GM19099 (cell line): ENCODE data around the gene SLC35B2.
A peak's percentile ranks its signal among the peaks of the same experiment; 100 is the strongest.

Source experiments
- POLR2A ChIP-seq: IDR thresholded peaks from 3 replicates; pipeline ENCODE4 v1.6.1; 2011; ENCODE audit warnings: low read depth; ENCODE audit not compliant: insufficient read length; ENCODE audit errors: extremely low read depth

SLC35B2 gene

DNA sequence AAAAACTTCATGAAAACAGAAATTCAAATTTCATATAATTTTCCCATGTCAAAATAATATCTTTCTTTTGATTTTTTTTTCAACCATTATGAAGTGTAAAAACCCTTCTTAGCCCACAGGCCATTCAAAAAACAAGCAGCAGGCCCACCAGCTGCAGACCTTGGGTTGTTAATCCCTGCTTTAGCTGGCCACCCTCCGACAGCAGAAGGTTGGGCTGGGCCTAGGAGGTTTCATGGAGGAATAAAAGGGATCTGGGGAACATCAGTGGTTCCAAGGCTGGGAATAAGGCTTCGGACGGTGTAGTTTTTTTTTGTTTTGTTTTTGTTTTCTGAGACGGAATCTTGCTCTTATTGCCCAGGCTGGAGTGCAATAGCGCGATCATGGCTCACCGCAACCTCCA is 14.0 kb downstream of the SLC35B2 start:
- TF ChIP-seq POLR2A: no peak

DNA sequence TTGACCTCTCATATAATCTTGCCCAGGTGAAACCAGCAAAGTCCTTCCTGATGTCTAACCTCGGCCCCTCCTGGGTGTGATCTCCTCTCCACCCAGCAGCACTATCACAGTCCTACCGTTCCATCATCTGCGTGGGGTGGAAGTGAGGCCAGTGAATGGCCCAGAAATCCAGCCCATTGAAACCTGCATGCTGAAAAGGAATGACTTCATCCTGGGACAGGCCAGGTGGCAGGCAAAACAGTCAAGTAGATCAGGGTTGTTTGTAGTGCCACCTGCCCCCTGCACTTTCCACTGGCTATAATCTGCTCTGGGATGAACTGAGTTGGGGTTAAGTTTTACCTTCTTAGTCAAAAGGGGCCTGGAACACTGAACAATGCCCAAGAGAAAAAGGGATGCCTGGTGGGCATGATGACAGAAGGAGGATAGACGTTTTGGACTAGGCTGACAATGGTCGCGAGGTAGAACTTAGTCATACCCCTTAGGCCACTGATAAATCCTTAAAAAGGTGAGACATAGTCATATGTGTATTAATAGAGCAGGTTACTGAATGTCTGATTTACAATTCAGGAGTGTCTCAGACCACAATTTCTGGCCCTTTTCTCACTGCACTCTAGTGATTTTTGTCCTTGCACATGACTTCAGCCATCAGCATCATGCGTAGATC is 18.5 kb downstream of the SLC35B2 start:
- no peak for TF ChIP-seq POLR2A

DNA sequence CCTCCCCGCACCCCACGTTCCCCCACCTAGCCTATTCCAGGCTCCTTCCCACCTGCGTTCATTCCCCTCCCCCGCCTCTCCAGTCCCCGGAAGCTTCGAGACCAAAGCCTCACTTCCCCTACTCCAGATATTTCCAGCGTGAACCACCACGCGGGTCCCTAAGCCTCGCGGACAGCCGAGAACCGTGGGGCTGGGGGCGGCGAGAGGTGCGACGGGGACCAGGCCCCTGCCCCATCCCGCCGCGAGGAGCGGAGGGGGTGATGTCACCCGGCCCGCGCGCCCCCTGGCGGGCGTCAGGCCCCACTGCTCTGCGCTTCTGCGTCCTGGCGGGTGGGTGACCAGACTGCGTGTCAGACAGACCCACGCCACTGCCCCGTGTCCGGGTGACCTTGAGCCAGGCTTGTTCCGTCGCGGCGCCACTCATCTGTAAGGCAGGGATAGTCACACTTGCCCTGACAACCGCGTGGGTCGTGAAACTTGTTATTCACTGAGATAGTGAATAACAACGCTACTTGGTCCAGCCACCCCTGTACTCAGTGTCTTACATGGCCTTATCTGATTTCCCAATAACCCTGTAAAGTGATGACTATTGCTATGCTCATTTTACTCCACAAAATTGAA is 19.4 kb downstream of the SLC35B2 start:
- TF ChIP-seq POLR2A: no peak

DNA sequence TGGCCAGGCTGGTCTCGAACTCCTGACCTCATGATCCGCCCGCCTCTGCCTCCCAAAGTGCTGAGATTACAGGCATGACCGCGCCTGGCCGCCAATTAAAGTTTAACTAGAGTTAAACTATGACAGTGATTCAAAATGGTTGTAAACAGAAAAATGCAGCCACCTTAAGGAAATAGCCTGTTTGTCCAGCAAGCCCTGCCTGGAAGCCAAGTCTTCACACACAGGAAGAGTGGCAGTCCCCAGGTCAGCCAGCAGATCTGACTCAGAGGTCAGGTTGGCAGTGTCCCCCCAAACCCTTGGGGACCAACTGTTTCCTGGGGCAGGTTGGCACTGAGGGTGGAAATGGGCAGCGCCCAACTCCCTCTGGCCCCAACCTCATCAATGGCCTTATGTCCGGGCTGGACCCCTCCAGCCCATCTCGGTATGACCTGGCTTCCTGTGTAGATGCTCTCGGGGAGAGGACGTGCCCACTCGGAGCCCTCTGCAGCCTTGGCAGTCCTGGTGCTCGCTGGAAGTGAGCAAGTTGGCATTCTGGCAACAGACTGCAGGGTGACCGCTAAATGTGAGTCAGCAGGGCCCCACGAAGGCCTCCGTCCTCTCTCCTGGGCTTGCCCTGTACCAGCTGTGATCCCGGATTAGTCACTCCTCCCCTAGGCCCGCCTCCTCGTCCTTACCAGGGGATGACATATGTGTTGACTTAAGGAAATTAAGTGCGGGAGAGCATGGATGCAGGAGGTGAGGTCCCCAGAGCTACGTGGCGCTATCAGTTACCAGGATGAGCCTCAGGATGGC is 20.1 kb downstream of the SLC35B2 start:
- TF ChIP-seq POLR2A: peak; percentile 13

DNA sequence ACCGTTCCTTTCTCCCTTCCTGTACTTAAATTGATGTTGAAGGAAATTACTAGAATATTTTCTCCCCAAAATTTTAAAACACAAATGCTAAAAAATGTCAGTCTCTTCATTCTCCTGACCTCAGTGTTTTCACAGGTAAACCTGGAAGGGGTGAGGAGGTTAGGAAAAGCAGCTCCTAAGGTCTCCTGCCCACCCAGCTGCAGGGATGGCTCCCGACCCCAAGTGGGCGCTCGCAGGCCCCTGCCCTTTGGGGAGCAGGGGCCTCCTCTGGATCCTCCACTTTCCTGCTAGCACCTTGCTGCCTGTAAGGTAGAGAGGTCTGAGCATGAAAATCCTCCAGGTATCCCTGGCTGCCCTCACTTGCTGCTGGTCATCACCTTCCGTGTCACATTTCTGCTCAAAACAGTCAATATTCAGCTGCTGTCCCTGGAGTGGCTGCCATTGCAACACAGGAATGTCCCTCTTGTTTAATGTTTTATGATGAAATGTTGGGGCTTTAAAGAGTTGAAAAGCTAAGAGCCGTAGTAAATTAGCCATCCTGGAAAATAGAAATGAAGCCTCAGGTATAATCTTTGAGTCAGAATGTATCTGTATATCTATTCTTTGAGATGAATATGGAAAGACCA is 21.3 kb downstream of the SLC35B2 start:
- TF ChIP-seq POLR2A: no peak

DNA sequence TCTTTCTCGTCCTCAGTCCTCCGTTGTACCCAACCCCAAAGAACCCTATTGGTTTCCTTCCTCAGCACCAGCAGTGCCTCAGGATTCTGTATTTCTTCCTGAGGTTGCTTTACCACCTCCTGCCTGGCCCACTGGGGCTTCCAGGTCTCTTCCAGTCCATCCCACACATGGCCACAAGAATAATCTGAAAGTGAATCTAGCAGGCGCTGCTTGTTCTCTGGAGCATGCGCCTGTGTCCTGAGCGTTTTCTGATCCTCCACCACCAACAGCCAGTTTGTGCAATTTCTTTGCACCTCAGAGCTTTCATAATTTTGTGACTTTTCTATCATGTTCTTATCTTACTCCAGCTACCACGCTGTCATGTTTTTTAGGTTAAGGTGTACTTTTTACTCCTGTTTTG is 22.1 kb downstream of the SLC35B2 start:
- no peak for TF ChIP-seq POLR2A

DNA sequence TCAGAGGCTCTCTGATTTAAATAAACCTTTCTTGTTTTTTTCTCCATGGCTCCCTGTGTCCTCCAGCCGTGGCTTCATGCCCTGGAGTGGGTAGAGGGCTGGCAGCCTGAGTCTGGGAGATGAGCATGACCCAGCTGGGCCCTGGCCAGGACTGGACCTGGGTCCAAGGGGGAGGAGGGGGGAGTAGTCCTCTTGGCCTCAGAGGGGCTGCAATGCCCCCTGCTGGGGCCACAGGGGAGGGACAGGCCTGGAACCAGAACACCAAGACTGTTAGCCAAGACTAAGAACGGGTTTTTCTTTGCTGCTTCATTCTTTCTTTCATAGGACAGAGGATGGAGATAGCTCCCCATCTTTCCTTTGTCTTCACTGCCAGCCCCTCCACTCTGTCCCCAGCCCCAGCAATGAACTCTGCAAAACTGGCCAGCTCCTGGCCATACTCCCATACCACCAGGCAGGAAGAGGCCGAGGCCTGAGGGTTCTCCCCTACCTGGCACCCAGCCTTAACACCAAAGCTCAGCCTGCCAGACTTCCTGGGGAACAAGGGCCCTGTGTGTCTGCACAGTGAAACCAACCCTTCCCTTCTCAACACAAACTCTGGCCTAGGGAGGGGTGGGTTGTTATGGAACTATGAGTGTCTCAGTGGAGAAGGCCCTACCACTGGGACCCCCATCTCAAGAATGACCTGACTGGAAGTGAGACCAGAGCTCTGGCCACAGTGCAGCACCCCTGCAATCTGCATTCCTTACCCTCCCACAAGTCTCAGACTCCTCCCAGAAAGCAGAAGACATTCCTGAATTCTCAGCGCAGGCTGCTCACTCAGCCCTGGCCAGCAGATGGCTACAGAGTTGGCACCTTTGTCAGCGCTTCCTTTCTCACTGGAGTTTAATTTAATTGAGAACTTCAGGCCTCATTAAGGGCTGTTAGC is 23.0 kb downstream of the SLC35B2 start:
- no peak for TF ChIP-seq POLR2A

DNA sequence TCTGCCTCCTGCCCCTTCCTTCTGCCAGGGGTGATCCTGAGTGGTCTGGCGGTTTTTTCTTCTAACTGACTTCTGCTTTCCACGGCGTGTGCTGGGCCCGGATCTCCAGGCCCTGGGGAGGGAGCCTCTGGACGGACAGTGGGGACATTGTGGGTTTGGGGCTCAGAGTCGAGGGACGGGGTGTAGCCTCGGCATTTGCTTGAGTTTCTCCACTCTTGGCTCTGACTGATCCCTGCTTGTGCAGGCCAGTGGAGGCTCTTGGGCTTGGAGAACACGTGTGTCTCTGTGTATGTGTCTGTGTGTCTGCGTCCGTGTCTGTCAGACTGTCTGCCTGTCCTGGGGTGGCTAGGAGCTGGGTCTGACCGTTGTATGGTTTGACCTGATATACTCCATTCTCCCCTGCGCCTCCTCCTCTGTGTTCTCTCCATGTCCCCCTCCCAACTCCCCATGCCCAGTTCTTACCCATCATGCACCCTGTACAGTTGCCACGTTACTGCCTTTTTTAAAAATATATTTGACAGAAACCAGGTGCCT is 23.7 kb downstream of the SLC35B2 start:
- TF ChIP-seq POLR2A: no peak

DNA sequence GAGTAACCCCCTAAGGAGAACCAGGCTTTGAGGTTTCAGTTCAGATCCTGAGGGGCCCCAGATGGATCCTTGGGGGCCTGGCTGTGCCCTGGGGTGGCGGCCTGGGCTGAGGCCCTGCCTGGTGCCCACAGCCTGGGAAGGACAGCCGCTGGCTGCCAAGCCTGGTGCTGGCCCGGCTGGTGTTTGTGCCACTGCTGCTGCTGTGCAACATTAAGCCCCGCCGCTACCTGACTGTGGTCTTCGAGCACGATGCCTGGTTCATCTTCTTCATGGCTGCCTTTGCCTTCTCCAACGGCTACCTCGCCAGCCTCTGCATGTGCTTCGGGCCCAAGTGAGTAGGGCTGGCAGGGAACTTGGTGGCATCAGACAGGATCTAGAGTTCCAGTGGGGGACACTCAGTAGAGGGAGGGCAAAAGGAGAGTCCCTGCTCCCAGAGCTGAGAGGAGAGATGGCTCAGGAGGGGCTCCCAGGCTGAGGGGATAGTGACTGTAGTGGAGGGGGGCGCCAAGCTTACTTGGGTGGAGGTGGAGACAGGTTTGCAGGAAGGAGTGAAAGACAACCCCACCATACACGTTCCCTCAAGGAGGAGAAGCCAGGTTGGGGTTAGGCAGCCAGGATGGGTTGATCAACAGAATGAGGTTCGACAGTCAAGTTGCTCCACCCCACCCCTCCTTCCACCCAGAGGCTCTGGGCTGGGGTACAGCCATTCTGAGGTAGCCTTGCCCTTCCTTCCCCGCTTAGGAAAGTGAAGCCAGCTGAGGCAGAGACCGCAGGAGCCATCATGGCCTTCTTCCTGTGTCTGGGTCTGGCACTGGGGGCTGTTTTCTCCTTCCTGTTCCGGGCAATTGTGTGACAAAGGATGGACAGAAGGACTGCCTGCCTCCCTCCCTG is 24.4 kb downstream of the SLC35B2 start:
- no peak for TF ChIP-seq POLR2A

DNA sequence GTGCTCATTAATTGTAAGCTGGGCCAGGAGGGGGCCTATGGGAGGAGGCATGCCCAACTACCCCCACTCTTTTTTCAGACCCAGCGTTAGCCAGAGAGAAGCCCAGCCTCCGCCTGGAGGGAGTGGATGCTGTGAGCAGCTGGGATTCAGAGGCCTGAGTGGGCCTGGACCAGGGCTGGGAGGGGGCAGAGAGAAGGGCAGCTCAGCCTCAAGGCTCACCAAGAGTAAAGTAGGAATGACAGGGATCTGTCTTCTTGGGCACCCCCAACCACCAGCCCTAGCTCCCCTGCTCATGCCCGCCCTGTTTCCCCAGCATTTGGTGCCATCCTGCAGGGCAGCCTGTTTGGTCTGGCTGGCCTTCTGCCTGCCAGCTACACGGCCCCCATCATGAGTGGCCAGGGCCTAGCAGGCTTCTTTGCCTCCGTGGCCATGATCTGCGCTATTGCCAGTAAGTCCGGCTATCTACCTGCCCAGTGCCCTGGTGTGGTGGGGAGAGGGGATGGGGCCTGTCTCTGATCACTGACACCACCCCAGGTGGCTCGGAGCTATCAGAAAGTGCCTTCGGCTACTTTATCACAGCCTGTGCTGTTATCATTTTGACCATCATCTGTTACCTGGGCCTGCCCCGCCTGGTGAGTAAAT is 27.2 kb downstream of the SLC35B2 start:
- no peak for TF ChIP-seq POLR2A

DNA sequence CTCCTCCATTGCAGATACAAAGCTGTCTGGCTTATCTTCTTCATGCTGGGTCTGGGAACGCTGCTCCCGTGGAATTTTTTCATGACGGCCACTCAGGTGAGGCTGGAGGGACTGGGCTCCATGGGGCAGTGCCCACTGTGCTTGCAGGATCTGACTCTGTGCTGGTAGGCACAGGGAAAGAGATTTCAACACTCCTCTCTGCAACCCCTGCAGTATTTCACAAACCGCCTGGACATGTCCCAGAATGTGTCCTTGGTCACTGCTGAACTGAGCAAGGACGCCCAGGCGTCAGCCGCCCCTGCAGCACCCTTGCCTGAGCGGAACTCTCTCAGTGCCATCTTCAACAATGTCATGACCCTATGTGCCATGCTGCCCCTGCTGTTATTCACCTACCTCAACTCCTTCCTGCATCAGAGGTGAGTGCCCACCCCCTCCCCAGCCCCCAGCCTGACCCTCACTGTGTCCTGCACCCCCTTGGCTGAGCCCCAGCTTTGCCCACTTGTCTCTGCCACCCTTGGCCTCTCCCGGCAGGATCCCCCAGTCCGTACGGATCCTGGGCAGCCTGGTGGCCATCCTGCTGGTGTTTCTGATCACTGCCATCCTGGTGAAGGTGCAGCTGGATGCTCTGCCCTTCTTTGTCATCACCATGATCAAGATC is 27.8 kb downstream of the SLC35B2 start:
- no peak for TF ChIP-seq POLR2A

DNA sequence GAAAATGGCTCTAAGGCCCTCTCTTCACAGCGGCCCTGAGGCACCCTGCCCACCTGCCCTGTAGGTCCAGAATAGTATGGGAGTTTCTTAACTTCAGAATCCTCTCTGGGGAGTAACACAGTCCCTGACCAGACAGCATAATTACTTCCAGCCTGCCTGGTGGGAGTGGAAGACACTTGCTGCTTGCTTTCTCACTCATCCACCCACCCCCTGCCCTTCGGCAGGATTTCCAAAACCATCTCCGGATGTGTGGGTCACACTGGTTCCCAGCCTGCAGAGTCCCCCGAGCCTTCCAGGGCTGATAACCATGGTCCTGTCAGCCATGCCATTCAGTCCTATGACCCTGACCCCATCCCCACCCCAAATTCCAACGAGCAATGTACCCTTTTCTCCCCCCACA is 28.5 kb downstream of the SLC35B2 start:
- TF ChIP-seq POLR2A: no peak
